SK-N-MC (cell line): Measurements from ENCODE around the gene SOX1.

Source experiments
- DNase-seq: peaks from one replicate; pipeline ENCODE4 v3.0.0-alpha.2; 2011; ENCODE audit warnings: low read depth, low spot score
- H3K27ac ChIP-seq: fragments of 200-600 bp; sonication (generic); 2 replicates; pipeline ENCODE4 v1.5.1; 2016; ENCODE audit warnings: mixed run types
- H3K36me3 ChIP-seq: fragments of 200-600 bp; sonication (generic); 2 replicates; pipeline ENCODE4 v1.6.1; 2017; ENCODE audit warnings: antibody characterized with exemption, low read length, mixed read lengths; ENCODE audit not compliant: insufficient read depth
- H3K4me3 ChIP-seq: fragments of 200-600 bp; sonication (generic); 2 replicates; pipeline ENCODE4 v1.5.1; 2016
- H3K9ac ChIP-seq: fragments of 200-600 bp; sonication (generic); 2 replicates; pipeline ENCODE4 v1.8.0; 2017; ENCODE audit warnings: mixed run types, mixed read lengths; ENCODE audit not compliant: insufficient read length
- H3K9me3 ChIP-seq: fragments of 200-600 bp; sonication (generic); 2 replicates; pipeline ENCODE4 v1.6.1; 2017; ENCODE audit warnings: low read depth, mild to moderate bottlenecking, antibody characterized with exemption, low read length, moderate library complexity, mixed read lengths
- EZH2 ChIP-seq: fragments of 200-600 bp; sonication (generic); IDR thresholded peaks from one replicate; pipeline ENCODE4 v1.6.1; 2017; ENCODE audit warnings: antibody characterized with exemption
- FOXP2 ChIP-seq: optimal IDR thresholded peaks from 2 replicates; pipeline ENCODE3; 2011; ENCODE audit warnings: mild to moderate bottlenecking, moderate library complexity; ENCODE audit not compliant: insufficient read depth; ENCODE audit errors: extremely low read length, control extremely low read depth
- POLR2AphosphoS5 ChIP-seq: IDR thresholded peaks from 2 replicates; pipeline ENCODE4 v1.6.1; 2012; ENCODE audit warnings: mild to moderate bottlenecking, low read depth, low read length, borderline replicate concordance

Gene SOX1

GRCh38 chr13:112113851-112114250 lies 46.9 kb downstream of the SOX1 start:
- no peak for DNase-seq
- Histone ChIP-seq H3K4me3 (no peak overlapping the region), H3K36me3 (no peaks in the 10 kb centered on the region), H3K9me3 (no peaks in the 10 kb centered on the region), H3K9ac (no peak overlapping the region), H3K27ac (no peak overlapping the region)
- TF ChIP-seq FOXP2: no peak
- no peak for TF ChIP-seq EZH2
- TF ChIP-seq POLR2AphosphoS5: no peak

- no peaks in the 10 kb centered on the region for H3K9me3 ChIP-seq
- no peak overlapping the region for H3K9ac ChIP-seq
- TF ChIP-seq FOXP2 (no peak), POLR2AphosphoS5 (no peak), EZH2 (no peak)
- no peak overlapping the region for H3K4me3 ChIP-seq
- H3K36me3 ChIP-seq: no peaks in the 10 kb centered on the region
- DNase-seq: no peak
- no peak overlapping the region for H3K27ac ChIP-seq
These were observed 47.4 kb downstream of the SOX1 start for GRCh38 chr13:112114391-112114790.

- DNase-seq: no peak
- H3K4me3 ChIP-seq: no peak overlapping the region
- TF ChIP-seq POLR2AphosphoS5 (no peak), FOXP2 (no peak), EZH2 (no peak)
These were observed 48.6 kb downstream of the SOX1 start for GRCh38 chr13:112115403-112116091.

GRCh38 chr13:112116187-112116950 lies 49.4 kb downstream of the SOX1 start:
- Histone ChIP-seq H3K9ac (no peak overlapping the region), H3K27ac (no peak overlapping the region), H3K9me3 (no peaks in the 10 kb centered on the region), H3K36me3 (no peaks in the 10 kb centered on the region), H3K4me3 (no peak overlapping the region)
- no peak for DNase-seq
- no peak for TF ChIP-seq POLR2AphosphoS5

More at GRCh38 chr13:112115403-112116091, 48.6 kb downstream of the SOX1 start:
- Histone ChIP-seq H3K9me3 (no peaks in the 10 kb centered on the region), H3K9ac (no peak overlapping the region), H3K27ac (no peak overlapping the region), H3K36me3 (no peaks in the 10 kb centered on the region)

- no peaks in the 10 kb centered on the region for H3K36me3 ChIP-seq
- TF ChIP-seq EZH2: no peak
- H3K9me3 ChIP-seq: no peaks in the 10 kb centered on the region
- DNase-seq: no peak
- H3K4me3 ChIP-seq: no peak overlapping the region
- H3K27ac ChIP-seq: no peak overlapping the region
- no peak overlapping the region for H3K9ac ChIP-seq
These were observed 50.5 kb downstream of the SOX1 start for GRCh38 chr13:112117258-112117954.

GRCh38 chr13:112117955-112118302 lies 51.0 kb downstream of the SOX1 start:
- Histone ChIP-seq H3K27ac (no peak overlapping the region), H3K9me3 (no peaks in the 10 kb centered on the region), H3K36me3 (no peaks in the 10 kb centered on the region), H3K9ac (no peak overlapping the region), H3K4me3 (no peak overlapping the region)
- no peak for TF ChIP-seq FOXP2
- no peak for TF ChIP-seq POLR2AphosphoS5
- TF ChIP-seq EZH2: no peak
- DNase-seq: no peak

GRCh38 chr13:112118451-112119064 lies 51.6 kb downstream of the SOX1 start:
- no peak overlapping the region for H3K27ac ChIP-seq
- no peak overlapping the region for H3K4me3 ChIP-seq
- TF ChIP-seq FOXP2: no peak
- TF ChIP-seq EZH2: no peak
- TF ChIP-seq POLR2AphosphoS5: no peak
- H3K9ac ChIP-seq: no peak overlapping the region
- DNase-seq: no peak
- H3K36me3 ChIP-seq: no peaks in the 10 kb centered on the region
- H3K9me3 ChIP-seq: no peaks in the 10 kb centered on the region

- Histone ChIP-seq H3K9me3 (no peaks in the 10 kb centered on the region), H3K4me3 (no peak overlapping the region)
- no peak for TF ChIP-seq EZH2
- no peak for TF ChIP-seq POLR2AphosphoS5
- no peak for TF ChIP-seq FOXP2
These were observed 52.5 kb downstream of the SOX1 start for GRCh38 chr13:112119192-112120030.

More at GRCh38 chr13:112119192-112120030, 52.5 kb downstream of the SOX1 start:
- Histone ChIP-seq H3K36me3 (no peaks in the 10 kb centered on the region), H3K9ac (no peak overlapping the region), H3K27ac (no peak overlapping the region)
- DNase-seq: no peak
